HepG2 (cell line): Measurements from ENCODE around the gene MRFAP1. TPM values are rescaled to one million over a fixed set of nuclear protein-coding genes. Genes with fewer than 3 reads are reported as not detected.

Experiments
- ATF1 ChIP-seq: IDR thresholded peaks from 2 replicates; pipeline ENCODE4 v1.6.1; 2016; ENCODE audit warnings: mild to moderate bottlenecking, control low read depth
- BCL3 ChIP-seq: sonication (generic); formaldehyde crosslinking; IDR thresholded peaks from 2 replicates; pipeline ENCODE4 v1.5.1; 2020; ENCODE audit warnings: mild to moderate bottlenecking, missing genetic modification reagents, moderate library complexity
- CBX5 ChIP-seq: sonication (generic); formaldehyde crosslinking; IDR thresholded peaks from 2 replicates; pipeline ENCODE4 v1.4.0; 2020; ENCODE audit warnings: missing genetic modification reagents, borderline replicate concordance
- CHD4 ChIP-seq: fragments of 200-600 bp; sonication (generic); IDR thresholded peaks from 2 replicates; pipeline ENCODE4 v1.7.0; 2017; ENCODE audit warnings: mild to moderate bottlenecking, low read length, borderline replicate concordance
- CREB1 ChIP-seq, 2 experiments: fragments of 450-650 bp in 1 of 2; IDR thresholded peaks; 2 replicates each; pipeline ENCODE4 v1.6.1; 2016 to 2017; ENCODE audit warnings: control low read depth in 1 of 2, mild to moderate bottlenecking in 1 of 2, missing compliant biosample characterization in 1 of 2, missing genetic modification characterization in 1 of 2
- FOXP4 ChIP-seq: sonication (generic); formaldehyde crosslinking; IDR thresholded peaks from 2 replicates; pipeline ENCODE4 v1.4.0; 2020; ENCODE audit warnings: missing genetic modification reagents
- MAFF ChIP-seq: IDR thresholded peaks from 2 replicates; pipeline ENCODE4 v1.6.1; 2011; ENCODE audit warnings: low read depth, low read length, improper control_type of control experiment
- MAFK ChIP-seq, 2 experiments: IDR thresholded peaks in 1 of 2; conservative IDR thresholded peaks in 1 of 2; 2 replicates each; pipeline ENCODE4 v1.6.1; 2011; ENCODE audit warnings: improper control_type of control experiment in 2 of 2, low read length in 2 of 2
- MBD4 ChIP-seq: IDR thresholded peaks from 2 replicates; pipeline ENCODE4 v1.6.1; 2012; ENCODE audit warnings: low read length, inconsistent platforms, borderline replicate concordance
- PHB2 ChIP-seq: fragments of 450-650 bp; IDR thresholded peaks from 2 replicates; pipeline ENCODE4 v1.6.1; 2018; ENCODE audit not compliant: partially characterized antibody
- SIN3A ChIP-seq: IDR thresholded peaks from 2 replicates; pipeline ENCODE4 v1.6.1; 2011; ENCODE audit warnings: low read depth, mild to moderate bottlenecking, control low read depth, low read length, borderline replicate concordance
- SMAD3 ChIP-seq: sonication (generic); formaldehyde crosslinking; IDR thresholded peaks from 2 replicates; pipeline ENCODE4 v1.4.0; 2020; ENCODE audit warnings: missing genetic modification reagents
- SOX6 ChIP-seq, 2 experiments: fragments of 450-650 bp in 1 of 2; sonication (generic) in 1 of 2; formaldehyde crosslinking in 1 of 2; IDR thresholded peaks; 2 replicates each; pipeline versions ENCODE4 v1.4.0 to v1.6.1; 2017 to 2020; ENCODE audit warnings: antibody characterized with exemption in 1 of 2, mild to moderate bottlenecking in 1 of 2, missing genetic modification reagents in 1 of 2
- SP1 ChIP-seq, 2 experiments: fragments of 450-650 bp in 1 of 2; sonication (generic) in 1 of 2; formaldehyde crosslinking in 1 of 2; IDR thresholded peaks; 2 replicates each; pipeline versions ENCODE4 v1.4.0 to v1.6.1; 2016 to 2020; ENCODE audit warnings: missing genetic modification reagents in 1 of 2
- ZMYM2 ChIP-seq: sonication (generic); formaldehyde crosslinking; IDR thresholded peaks from 2 replicates; pipeline ENCODE4 v1.8.0; 2022; ENCODE audit warnings: mild to moderate bottlenecking, missing genetic modification reagents
- ZNF350 ChIP-seq: sonication (generic); formaldehyde crosslinking; IDR thresholded peaks from 2 replicates; pipeline ENCODE4 v1.4.0; 2020; ENCODE audit warnings: mild to moderate bottlenecking, low read depth, missing genetic modification reagents, borderline replicate concordance
- ZNF44 ChIP-seq: sonication (generic); formaldehyde crosslinking; IDR thresholded peaks from 2 replicates; pipeline ENCODE4 v1.5.1; 2020; ENCODE audit warnings: mild to moderate bottlenecking, missing genetic modification reagents
- ZNF558 ChIP-seq: sonication (generic); formaldehyde crosslinking; IDR thresholded peaks from 2 replicates; pipeline ENCODE4 v1.9.0; 2022; ENCODE audit warnings: mild to moderate bottlenecking, missing genetic modification reagents, borderline replicate concordance
- ZNF598 ChIP-seq: sonication (generic); formaldehyde crosslinking; IDR thresholded peaks from 2 replicates; pipeline ENCODE4 v1.5.1; 2020; ENCODE audit warnings: mild to moderate bottlenecking, missing genetic modification reagents, borderline replicate concordance
- ZNF777 ChIP-seq: sonication (generic); formaldehyde crosslinking; IDR thresholded peaks from 2 replicates; pipeline ENCODE4 v1.4.0; 2020; ENCODE audit warnings: missing genetic modification reagents
- ZNF780A ChIP-seq: sonication (generic); formaldehyde crosslinking; IDR thresholded peaks from 2 replicates; pipeline ENCODE4 v1.8.0; 2022; ENCODE audit warnings: mild to moderate bottlenecking, missing genetic modification reagents, moderate library complexity
- ZNF782 ChIP-seq: sonication (generic); formaldehyde crosslinking; IDR thresholded peaks from 2 replicates; pipeline ENCODE4 v1.4.0; 2020; ENCODE audit warnings: missing genetic modification reagents, mild to moderate bottlenecking, borderline replicate concordance
- ZNF850 ChIP-seq: sonication (generic); formaldehyde crosslinking; conservative IDR thresholded peaks from 2 replicates; pipeline ENCODE4 v1.9.0; 2021; ENCODE audit warnings: mild to moderate bottlenecking, missing genetic modification reagents
- ZUFSP ChIP-seq: sonication (generic); formaldehyde crosslinking; IDR thresholded peaks from 2 replicates; pipeline ENCODE4 v1.9.0; 2021; ENCODE audit warnings: missing genetic modification reagents, mild to moderate bottlenecking, borderline replicate concordance
- polyA plus RNA-seq, 8 experiments: library from polyadenylated mRNA; depleted of rRNA in 3 of 8; stranded (reverse) in 7 of 8; unstranded in 1 of 8; fragments of >200 nt; fragmentation: Illumina TruSeq in 4 of 8; extraction: Trizol in 4 of 8; gene quantifications; 2 replicates each; pipeline versions ENCODE4 v1.2.1 to v1.2.3, GENCODE V29; 2011 to 2016; ENCODE audit warnings: low read depth in 4 of 8, missing spikeins in 1 of 8, mixed read lengths in 1 of 8; ENCODE audit not compliant: insufficient read depth in 1 of 8
- total RNA-seq, 5 experiments: library from RNA; depleted of rRNA; stranded (reverse); fragments of >200 nt; fragmentation: Illumina TruSeq; extraction: Trizol; gene quantifications; 2 replicates each; pipeline ENCODE4 v1.2.3, GENCODE V29; 2016; ENCODE audit warnings: low read depth in 1 of 5

The MRFAP1 gene
- total and polyA plus RNA-seq, 2 of the 13 experiments (the other 11 are each of a cell fraction or from before 2014, with no cell fraction given): 112 to 158 TPM

- TF ChIP-seq FOXP4 (peak; percentile 51), CHD4 (no peak), ZUFSP (CRISPR knock-in tag) (no peak), ZNF44 (CRISPR knock-in tag) (no peak), ZNF780A (no peak), ZMYM2 (no peak), MAFF (no peak), ZNF558 (CRISPR knock-in tag) (no peak), ZNF598 (CRISPR knock-in tag) (no peak), ZNF850 (no peak), MAFK (conservative IDR thresholded peaks at IDR 0.05 in 1 of 2, IDR thresholded peaks at IDR 0.05 in 1 of 2; ENCODE audit: low read length in 2 of 2) (no peak), ATF1 (no peak), SIN3A (0 out of 2 replicates have a peak, but pooled peaks have one; percentile 19), MBD4 (no peak), CREB1 (IDR thresholded peaks at IDR 0.05) (no peak), CREB1 (CRISPR knock-in tag; IDR thresholded peaks at IDR 0.05) (no peak), SOX6 (IDR thresholded peaks at IDR 0.05) (no peak), SOX6 (CRISPR knock-in tag; IDR thresholded peaks at IDR 0.05) (no peak; the same call in 1 of the 2 replicates), ZNF782 (CRISPR knock-in tag) (no peak), ZNF350 (CRISPR knock-in tag) (no peak), ZNF777 (CRISPR knock-in tag) (no peak), SP1 (IDR thresholded peaks at IDR 0.05) (no peak), SP1 (CRISPR knock-in tag; IDR thresholded peaks at IDR 0.05) (no peak), SMAD3 (CRISPR knock-in tag) (no peak), BCL3 (CRISPR knock-in tag) (no peak), PHB2 (no peak), CBX5 (0 out of 2 replicates have a peak, but pooled peaks have one; percentile 5)
Observed at GRCh38 chr4:6633091-6633906, 7.2 kb upstream of the MRFAP1 start (continued).
